KOPT-K1 (cell line): ENCODE measurements around the gene RPTOR.

Experiments
- H3K27ac ChIP-seq: fragments of 200-600 bp; sonication (generic); 2 replicates; pipeline ENCODE4 v1.5.1; 2016; ENCODE audit warnings: antibody characterized with exemption, mild to moderate bottlenecking, low read depth, low read length; ENCODE audit not compliant: poor library complexity, severe bottlenecking
- H3K36me3 ChIP-seq: fragments of 200-600 bp; sonication (generic); 2 replicates; pipeline ENCODE4 v1.5.1; 2017; ENCODE audit warnings: antibody characterized with exemption, mild to moderate bottlenecking, low read length, moderate library complexity; ENCODE audit not compliant: insufficient read depth
- H3K9me3 ChIP-seq: fragments of 200-600 bp; sonication (generic); 2 replicates; pipeline ENCODE4 v1.5.1; 2017; ENCODE audit warnings: antibody characterized with exemption, low read length, mild to moderate bottlenecking; ENCODE audit not compliant: insufficient read depth, poor library complexity, severe bottlenecking

Gene RPTOR

GRCh38 chr17:80746262-80746935, 201.8 kb downstream of the RPTOR start:
- peaks cover 25% of the 10 kb centered on the region; the same call in 1 of the 2 replicates for H3K36me3 ChIP-seq
- no peaks in the 10 kb centered on the region for H3K9me3 ChIP-seq
- H3K27ac ChIP-seq: no peak overlapping the region

- H3K9me3 ChIP-seq: no peaks in the 10 kb centered on the region
- peaks cover 15% of the 10 kb centered on the region; the same call in 1 of the 2 replicates for H3K36me3 ChIP-seq
- no peak overlapping the region for H3K27ac ChIP-seq
Measured at GRCh38 chr17:80747469-80747868, 202.8 kb downstream of the RPTOR start.

GRCh38 chr17:80749611-80750010, 205.0 kb downstream of the RPTOR start:
- H3K27ac ChIP-seq: peak overlapping the region; percentile 80
- peaks cover 23% of the 10 kb centered on the region for H3K36me3 ChIP-seq
- no peaks in the 10 kb centered on the region for H3K9me3 ChIP-seq

GRCh38 chr17:80750263-80750662, 205.6 kb downstream of the RPTOR start:
- peak overlapping the region; percentile 80 for H3K27ac ChIP-seq
- H3K36me3 ChIP-seq: peaks cover 30% of the 10 kb centered on the region
- no peaks in the 10 kb centered on the region for H3K9me3 ChIP-seq

GRCh38 chr17:80751070-80751945, 206.7 kb downstream of the RPTOR start:
- H3K36me3 ChIP-seq: peaks cover 40% of the 10 kb centered on the region
- peak overlapping the region; percentile 80 for H3K27ac ChIP-seq
- no peaks in the 10 kb centered on the region for H3K9me3 ChIP-seq

GRCh38 chr17:80751946-80752581, 207.4 kb downstream of the RPTOR start:
- no peaks in the 10 kb centered on the region for H3K9me3 ChIP-seq
- peaks cover 41% of the 10 kb centered on the region for H3K36me3 ChIP-seq
- peak overlapping the region; percentile 80 for H3K27ac ChIP-seq

- no peaks in the 10 kb centered on the region for H3K9me3 ChIP-seq
- peaks cover 51% of the 10 kb centered on the region for H3K36me3 ChIP-seq
- H3K27ac ChIP-seq: peak overlapping the region; percentile 80
Measured at GRCh38 chr17:80753685-80754345, 209.2 kb downstream of the RPTOR start.

- Histone ChIP-seq H3K9me3 (no peaks in the 10 kb centered on the region), H3K27ac (peak overlapping the region; percentile 80), H3K36me3 (peaks cover 51% of the 10 kb centered on the region)
Measured at GRCh38 chr17:80754846-80755245, 210.2 kb downstream of the RPTOR start.

- Histone ChIP-seq H3K9me3 (no peaks in the 10 kb centered on the region), H3K36me3 (peaks cover 51% of the 10 kb centered on the region), H3K27ac (peak overlapping the region; percentile 80)
Measured at GRCh38 chr17:80755650-80756405, 211.2 kb downstream of the RPTOR start.

- H3K36me3 ChIP-seq: peaks cover 49% of the 10 kb centered on the region
- no peaks in the 10 kb centered on the region for H3K9me3 ChIP-seq
- peak overlapping the region; percentile 92 for H3K27ac ChIP-seq
Measured at GRCh38 chr17:80758481-80759376, 214.1 kb downstream of the RPTOR start.

- H3K36me3 ChIP-seq: peaks cover 43% of the 10 kb centered on the region
Measured at GRCh38 chr17:80759377-80759673, 214.7 kb downstream of the RPTOR start.

GRCh38 chr17:80760511-80760911, 215.9 kb downstream of the RPTOR start:
- peak overlapping the region; percentile 92 for H3K27ac ChIP-seq
- no peaks in the 10 kb centered on the region for H3K9me3 ChIP-seq
- peaks cover 36% of the 10 kb centered on the region for H3K36me3 ChIP-seq

More at GRCh38 chr17:80759377-80759673, 214.7 kb downstream of the RPTOR start:
- H3K27ac ChIP-seq: peak overlapping the region; percentile 92
- no peaks in the 10 kb centered on the region for H3K9me3 ChIP-seq

- H3K27ac ChIP-seq: peak overlapping the region; percentile 92
- H3K9me3 ChIP-seq: no peaks in the 10 kb centered on the region
- H3K36me3 ChIP-seq: peaks cover 36% of the 10 kb centered on the region
Measured at GRCh38 chr17:80761110-80761871, 216.7 kb downstream of the RPTOR start.
